HG03520 (cell line): ENCODE measurements around the gene TBCB.
"Not testable (repeated sequence)": the region's sequence is repeated elsewhere in the genome, so short reads cannot be mapped to it uniquely, and the experiment has no call there.

Experiments used
- ATAC-seq: cut with Tn5 transposase; IDR thresholded peaks from one replicate; pipeline ENCODE4 v1.9.1; 2021; ENCODE audit warnings: mild to moderate bottlenecking, moderate library complexity; ENCODE audit not compliant: unreplicated experiment

Gene TBCB

GRCh38 chr19:36131221-36131620 is 16.0 kb downstream of the TBCB start:
- ATAC-seq, result not testable (repeated sequence)

GRCh38 chr19:36134867-36135266 is 19.6 kb downstream of the TBCB start:
- ATAC-seq, result not testable (repeated sequence)

DNA sequence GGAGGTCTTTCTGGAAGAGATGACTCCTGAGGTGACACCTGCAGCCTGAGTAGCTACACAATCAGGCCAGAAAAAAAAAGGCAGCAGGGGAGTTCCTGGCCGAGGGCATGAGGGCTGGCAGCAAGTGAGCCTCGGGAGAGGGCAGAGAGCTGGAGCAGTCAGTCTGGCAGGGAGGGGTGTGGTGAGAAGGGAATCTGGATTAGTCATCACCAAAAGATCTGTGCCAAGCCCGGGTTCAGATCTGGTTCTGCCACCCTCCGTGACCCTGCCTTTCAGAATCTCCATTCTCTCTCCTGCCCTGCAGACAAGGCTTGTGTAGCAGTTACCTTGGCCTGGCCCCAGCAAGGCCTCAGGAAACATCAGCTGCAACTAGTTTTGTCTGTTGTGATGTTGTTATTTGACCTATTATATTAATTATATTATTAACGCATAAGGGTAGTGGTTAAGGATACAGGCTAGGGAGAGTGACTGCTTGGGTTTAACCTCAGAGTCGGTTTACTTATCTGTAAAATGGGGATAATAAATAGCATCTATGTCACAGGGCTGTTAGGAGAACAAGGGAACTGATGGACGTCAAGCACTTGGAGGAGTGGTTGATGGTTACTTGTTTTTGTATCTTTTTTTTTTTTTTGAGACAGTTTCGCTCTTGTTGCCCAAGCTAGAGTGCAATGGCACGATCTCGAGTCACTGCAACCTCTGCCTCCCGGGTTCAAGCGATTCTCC is 21.9 kb downstream of the TBCB start:
- no peak for ATAC-seq

DNA sequence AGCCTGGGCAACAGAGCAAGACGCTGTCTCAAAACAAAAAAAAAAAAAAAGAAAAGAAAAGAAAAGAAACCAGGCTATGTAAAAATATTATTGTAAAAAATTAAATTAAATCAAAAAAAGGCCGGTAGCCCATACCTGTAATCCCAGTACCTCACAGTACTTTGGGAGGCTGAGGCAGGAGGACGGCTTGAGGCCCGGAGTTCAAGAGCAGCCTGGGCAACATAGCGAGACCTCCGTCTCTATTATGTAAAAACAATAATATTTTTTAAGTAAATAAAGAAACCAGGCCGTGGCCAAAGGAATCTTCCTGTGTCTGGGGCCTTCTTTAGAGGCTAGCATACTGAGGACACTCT is 23.8 kb downstream of the TBCB start:
- ATAC-seq, result no peak

- peak; percentile 69 for ATAC-seq
These were observed 24.4 kb downstream of the TBCB start, which contains the start of gene CAPNS1 for GRCh38 chr19:36139473-36140303. Gene CAPNS1, plus strand, starts transcription at chr19:36140066. Its CDS starts 946 bp downstream, at chr19:36141012.

DNA sequence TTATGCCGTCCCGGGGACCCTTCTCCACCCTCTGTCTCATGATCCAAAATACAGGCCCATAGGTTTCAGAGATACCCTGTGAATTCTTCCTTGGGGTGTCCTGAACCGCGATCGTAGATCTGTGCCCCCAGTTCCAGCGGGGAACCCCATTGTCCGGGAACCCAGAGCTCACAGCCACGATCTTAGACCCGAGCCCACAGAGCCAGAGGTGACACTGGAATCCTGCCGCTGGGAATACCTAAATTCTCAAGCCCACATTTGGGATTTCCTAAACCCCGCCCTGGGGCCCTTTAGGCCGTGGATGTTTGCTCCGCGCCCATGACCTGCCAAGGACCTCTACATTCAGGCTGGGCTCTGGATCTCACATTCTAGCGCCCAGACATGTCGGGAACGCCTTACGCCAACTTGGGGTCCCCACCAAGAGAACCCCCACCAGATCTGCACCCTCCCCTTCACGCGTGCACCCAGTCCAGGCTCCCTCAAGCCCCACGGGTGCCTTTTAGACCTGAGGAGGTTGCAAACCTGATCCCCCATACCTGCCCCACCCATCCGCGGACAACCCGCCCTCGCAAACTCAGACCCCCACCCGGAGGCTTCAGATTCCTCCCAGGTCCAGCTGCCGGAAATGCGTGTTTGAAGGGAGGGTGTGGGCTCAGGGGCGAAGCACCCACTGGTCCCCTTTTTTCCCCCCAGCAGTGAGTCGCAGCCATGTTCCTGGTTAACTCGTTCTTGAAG is 25.2 kb downstream of the TBCB start:
- ATAC-seq, result peak; percentile 1

GRCh38 chr19:36141039-36141927 is 26.0 kb downstream of the TBCB start:
- ATAC-seq, result peak; percentile 35

DNA sequence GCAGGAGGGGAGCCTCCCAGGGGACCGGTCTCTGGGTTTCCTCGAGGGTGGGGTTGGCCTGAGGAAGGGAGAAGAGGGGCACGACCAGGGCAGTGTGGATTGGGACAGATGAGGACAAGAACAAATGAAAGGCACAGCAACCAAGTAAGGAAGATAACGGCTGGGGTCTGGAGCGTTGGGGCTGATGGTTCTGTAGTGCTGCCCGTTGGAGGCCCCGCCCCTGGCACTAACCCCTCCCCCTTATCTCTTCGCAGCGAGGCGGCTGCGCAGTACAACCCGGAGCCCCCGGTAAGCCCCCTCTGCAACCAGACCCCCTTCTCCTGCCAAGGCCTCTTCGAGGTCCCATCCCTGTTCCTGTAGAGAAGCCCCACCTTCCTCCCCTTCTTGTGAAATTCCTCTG is 26.8 kb downstream of the TBCB start:
- ATAC-seq, result no peak

DNA sequence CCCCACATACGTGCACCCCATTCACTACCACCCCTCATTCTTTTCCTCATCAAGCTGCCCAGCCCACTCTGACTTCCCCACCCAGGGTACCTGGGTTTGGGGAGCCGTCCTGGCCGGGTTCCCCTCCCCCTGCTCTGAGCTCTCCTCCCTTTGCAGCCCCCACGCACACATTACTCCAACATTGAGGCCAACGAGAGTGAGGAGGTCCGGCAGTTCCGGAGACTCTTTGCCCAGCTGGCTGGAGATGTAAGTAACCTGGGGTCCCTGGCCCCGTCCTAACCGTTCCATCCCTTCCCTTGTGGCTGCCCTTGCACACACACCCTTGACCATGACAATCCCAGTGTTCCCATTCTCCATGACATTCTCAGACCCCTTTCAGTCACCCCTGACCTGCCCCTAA is 27.2 kb downstream of the TBCB start:
- ATAC-seq, result no peak

GRCh38 chr19:36144624-36145023 is 29.4 kb downstream of the TBCB start:
- ATAC-seq, result no peak

DNA sequence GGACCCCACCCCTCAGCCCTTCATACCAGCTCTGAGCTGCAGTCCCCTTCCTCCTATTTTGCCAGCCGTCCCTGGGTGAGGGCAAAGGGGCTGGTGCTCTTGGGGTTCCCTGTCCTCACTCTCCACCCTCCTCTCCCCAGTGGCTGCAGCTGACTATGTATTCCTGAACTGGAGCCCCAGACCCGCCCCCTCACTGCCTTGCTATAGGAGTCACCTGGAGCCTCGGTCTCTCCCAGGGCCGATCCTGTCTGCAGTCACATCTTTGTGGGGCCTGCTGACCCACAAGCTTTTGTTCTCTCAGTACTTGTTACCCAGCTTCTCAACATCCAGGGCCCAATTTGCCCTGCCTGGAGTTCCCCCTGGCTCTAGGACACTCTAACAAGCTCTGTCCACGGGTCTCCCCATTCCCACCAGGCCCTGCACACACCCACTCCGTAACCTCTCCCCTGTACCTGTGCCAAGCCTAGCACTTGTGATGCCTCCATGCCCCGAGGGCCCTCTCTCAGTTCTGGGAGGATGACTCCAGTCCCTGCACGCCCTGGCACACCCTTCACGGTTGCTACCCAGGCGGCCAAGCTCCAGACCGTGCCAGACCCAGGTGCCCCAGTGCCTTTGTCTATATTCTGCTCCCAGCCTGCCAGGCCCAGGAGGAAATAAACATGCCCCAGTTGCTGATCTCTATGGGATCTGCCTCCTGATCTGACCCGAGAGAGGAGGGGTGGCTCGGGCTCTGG is 34.6 kb downstream of the TBCB start:
- ATAC-seq, result no peak

DNA sequence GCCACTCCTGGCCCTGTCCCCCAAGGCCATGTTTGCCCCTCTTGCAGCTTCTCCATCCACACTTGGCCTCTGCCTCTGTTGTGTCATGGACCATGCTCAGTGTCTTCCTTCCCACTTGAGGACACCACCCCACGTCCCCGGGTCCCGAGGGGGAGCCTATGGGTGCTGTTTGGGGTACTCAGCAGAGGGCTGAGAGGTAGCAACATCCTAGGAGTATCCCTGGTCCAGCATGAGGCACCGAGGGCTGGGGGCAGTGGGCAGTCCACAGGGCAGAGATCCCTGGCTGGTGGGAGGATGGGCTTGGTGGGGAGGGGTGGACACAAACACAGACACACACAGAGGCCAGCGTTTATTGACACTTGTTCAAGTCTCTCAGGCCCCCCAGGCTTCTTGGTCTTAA is 35.3 kb downstream of the TBCB start:
- no peak for ATAC-seq

GRCh38 chr19:36151144-36152018 is 36.1 kb downstream of the TBCB start:
- ATAC-seq, result no peak

- ATAC-seq, result no peak
These were observed 36.7 kb downstream of the TBCB start for GRCh38 chr19:36152019-36152351.

DNA sequence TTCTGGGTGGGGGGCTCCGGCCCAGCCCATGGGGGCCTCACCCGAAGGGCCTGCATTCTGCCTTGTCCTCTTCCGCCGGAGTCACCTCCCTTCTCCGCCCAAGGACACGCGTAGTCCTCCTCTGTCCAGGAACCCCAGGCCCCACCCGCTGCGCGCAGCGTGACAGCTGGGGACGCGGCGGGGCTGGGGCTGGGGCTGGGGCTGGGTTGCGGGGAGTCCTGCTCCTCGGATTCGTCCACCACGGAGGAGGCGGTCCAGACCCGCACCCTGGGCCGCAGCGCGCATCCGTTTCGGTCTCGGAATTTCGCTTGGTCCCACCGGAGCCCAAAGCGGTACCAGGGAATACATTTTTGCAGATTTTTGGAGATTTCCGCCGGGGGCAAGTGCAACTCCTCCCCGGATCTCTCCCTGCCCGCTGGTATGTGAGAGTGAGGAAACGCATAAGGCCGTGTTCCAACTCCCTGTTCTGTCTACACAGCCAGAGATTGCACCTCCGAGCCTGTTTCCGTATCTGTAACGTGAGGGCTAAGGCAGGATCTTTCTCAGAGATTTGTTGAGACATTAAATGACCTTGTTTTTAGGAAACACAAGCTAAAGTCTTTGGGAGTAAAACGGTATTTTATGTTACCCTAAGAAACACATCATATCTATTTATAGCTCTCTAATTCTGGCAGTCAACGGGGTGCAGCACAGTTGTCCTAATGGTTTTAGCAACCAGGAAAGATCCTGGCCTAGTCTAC is 37.3 kb downstream of the TBCB start, which contains the start of gene COX7A1:
Gene COX7A1, minus strand, starts transcription at position 96 of the 740 bp plus-strand sequence. Its CDS starts 40 bp downstream, at position 56.
- no peak for ATAC-seq

DNA sequence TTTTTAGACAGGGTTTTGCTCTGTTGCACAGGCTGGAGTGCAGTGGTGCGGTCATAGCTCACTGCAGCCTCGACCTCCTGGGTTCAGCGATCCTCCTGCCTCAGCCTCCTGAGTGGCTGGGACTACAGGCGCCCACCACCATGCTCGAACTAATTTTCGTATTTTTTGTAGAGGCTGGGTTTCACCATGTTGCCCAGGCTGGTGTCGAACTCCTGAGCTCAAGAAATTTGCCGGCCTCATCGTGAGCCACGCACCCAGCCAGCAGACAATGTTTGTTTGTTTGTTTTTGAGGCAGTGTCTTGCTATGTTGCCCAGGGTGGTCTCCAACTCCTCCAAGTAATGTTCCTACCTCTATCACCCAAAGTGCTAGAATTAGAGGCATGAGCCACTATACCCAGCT is 37.9 kb downstream of the TBCB start:
- no peak for ATAC-seq

DNA sequence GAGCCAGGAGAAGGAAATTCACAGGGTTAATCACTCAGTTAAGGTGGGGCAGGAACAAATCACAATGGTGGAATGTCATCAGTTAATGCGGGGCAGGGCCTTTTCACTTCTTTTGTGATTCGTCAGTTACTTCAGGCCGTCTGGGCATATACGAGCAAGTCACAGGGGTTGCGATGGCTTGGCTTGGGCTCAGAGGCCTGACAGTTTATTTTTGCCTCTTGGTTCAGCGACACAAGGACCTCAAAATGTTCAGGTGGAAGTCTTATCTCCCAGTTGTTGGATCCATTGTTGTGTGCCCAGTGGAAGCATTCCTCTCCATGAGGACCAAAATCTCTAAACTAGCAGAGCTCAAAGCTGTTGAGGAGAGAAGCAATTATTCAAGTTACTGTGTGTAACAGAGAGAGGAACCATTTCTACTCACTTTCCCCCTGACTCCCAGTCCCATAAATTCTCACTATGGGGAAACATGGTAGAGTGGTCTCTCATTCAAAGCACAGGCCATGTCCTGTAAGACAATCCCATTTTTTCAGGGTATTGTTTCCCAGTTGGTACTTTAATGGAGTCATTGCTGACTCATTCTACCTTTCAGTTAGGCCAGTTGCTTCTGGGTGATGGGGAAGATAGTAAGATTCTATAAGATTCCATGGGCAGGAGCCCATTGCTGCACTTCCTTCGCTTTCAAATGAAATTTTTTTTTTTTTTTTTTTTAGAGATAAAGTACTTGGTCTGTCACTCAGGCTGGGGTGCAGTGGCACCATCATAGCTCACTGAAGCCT is 45.7 kb downstream of the TBCB start:
- no peak for ATAC-seq
